ENCODE measurements around the gene NF1.
"Not testable (repeated sequence)": the region's sequence is repeated elsewhere in the genome, so short reads cannot be mapped to it uniquely, and the experiment has no call there.

The NF1 gene

DNA sequence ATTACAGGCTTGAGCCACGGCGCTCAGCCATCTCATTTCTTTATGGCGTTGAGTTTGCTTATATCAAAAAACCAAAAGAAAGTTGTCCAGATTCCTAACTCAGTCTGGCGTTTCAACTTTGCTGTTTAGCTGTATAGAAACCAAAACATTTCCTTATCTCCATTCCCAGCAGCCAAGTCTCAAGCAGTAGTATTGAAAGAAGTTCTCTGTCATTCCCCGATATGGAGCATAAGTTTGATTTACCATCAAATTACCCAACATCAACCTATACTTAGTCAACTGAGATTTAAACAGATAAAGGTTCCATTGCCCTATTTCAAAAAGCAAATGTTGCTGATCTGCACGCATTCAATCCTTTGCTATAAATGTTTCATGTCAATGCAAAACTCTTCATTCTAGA, 269.2 kb downstream of the NF1 start:
- DNase-seq: no peak

DNA sequence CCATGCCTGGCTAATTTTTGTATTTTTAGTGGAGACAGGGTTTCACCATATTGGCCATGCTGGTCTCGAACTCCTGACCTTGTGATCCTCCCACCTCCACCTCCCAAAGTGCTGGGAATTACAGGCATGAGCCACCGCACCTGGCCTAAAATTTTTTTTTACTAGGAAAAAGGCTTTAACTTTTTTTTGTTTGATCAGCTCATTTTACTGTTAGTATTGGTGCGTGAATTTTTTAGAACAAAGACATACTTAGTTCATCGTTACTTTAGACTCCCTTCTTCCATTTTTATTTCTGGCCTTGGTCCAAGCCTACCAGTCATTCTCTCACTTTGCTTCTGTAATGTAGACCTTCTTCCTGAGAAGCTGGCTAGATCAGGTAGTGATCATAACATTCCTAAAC, 271.3 kb downstream of the NF1 start:
- DNase-seq: no peak

DNA sequence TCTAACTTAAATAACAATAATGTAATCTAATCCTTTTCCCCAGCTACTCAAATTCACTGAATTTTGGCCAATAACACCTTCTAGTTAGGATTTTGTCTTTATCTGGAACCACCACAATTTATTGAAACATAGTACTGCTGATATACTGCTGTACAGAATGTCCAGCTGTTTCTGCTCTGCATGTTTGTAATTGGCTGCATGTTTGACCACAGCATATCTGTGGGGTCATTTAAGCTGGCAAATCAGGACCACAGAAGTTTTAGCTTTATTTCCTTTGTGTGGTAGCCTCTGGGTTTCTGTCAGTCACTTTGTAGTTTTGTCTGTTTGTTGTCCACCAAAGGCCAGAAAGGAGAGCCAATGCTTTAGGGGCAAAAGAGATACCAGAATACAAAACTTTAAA, 274.5 kb downstream of the NF1 start:
- no peak for DNase-seq

DNA sequence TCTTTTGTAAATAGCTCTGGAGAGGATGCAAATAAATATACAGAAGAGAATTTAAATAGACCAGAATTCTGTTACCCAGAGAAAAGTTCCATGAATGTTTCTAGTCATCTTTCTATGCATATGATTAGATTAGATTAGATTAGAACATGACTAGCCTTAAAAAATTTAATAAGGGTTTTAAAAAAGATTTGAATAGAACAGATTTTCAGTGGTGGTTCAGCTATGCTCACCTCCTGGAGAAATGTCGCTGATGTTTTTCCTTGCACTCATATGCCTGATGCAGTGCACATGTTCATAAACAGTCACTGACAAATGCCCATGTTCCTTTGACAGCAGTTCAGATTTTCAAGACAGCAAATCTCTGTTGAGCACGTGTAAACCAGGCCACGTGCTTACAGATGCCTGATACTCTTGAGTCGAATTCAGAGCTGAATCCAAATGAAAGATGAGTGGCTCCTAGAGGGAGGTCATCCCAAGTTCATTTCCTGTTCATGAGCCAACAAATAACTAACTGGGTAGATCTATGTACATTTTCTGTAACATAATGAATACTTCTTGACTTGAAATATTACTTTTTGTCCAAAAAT, 276.8 kb downstream of the NF1 start:
- no peak for DNase-seq

DNA sequence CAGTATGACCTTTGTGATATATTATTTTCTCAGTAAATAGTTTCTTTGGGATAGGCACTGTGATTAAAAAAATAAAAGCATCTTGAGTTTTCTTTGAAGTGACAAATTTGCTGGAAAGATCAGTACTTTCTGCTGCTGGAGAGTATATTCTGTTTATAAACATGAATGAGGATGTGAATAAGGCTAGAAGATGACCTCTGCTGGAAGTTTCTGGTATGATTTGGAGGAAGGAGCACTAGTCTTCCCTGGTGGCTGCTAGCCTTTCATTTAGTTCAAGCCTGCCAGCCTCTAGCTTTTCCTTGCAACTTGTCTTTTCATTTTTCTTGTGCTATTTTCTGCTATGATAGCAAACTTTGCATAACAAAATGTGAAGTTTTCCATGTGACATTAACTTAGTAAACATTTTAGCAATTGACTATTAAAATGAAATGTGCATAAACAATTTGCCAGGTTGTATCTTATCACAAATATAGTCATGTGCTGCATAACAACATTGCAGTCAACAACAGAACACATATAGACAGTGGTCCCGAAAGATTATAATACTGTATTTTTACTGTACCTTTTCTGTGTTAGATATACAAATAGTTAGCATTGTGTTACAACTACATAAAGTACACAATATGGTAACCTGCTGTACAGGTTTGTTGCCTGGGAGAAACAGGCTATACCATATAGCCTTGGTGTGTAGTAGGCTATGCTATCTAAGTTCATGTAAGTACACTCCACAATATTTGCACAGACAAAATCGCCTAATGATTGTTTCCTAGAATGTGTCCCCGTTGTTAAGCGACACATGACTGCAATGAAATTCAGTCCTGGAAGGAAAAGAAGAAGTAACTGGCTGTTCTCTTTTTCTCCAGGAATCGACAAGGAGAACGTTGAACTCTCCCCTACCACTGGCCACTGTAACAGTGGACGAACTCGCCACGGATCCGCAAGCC, 278.6 kb downstream of the NF1 start:
- DNase-seq: no peak

GRCh38 chr17:31374094-31374447, 279.3 kb downstream of the NF1 start:
- no peak for DNase-seq

DNA sequence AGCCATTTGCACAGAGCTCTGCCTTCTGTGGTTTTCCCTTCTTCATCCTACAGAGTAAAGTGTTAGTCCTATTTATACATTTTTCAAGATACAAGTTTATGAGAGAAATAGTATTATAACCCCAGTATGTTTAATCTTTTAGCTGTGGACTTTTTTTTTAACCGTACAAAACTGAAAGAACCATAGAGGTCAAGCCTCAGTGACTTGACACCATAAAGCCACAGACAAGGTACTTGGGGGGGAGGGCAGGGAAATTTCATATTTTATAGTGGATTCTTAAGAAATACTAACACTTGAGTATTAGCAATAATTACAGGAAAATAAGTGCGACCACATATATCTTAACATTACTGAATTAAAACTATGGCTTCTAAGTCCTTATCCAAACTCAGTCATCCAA, 279.7 kb downstream of the NF1 start:
- DNase-seq: no peak

DNA sequence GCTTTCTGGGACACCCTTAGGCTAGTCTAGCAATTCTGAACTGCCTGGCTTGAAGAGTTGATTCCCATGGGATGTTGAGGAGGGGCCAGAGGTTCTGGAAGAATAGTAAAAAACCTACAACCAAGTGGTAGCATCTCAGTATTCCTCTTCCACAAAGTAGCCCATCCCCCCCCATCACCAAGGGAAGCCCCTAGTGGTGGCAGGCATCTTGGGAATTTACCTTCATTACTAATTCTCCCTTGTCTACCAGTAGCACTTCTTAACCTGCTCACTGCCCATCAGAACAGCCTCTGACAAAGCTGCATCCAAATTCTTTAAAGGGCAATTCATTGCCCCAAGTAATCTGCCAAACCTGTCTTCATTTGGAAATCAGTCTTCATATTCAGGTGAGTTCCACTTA, 283.9 kb downstream of the NF1 start:
- no peak for DNase-seq

- no peak for DNase-seq
These were observed 284.9 kb downstream of the NF1 start for GRCh38 chr17:31379597-31380205.

- no peak for DNase-seq
These were observed 286.4 kb downstream of the NF1 start for GRCh38 chr17:31381165-31381668.

- not testable (repeated sequence) for DNase-seq
These were observed 288.0 kb downstream of the NF1 start for GRCh38 chr17:31382668-31383275.

GRCh38 chr17:31383488-31383887, 288.7 kb downstream of the NF1 start:
- not testable (repeated sequence) for DNase-seq

DNA sequence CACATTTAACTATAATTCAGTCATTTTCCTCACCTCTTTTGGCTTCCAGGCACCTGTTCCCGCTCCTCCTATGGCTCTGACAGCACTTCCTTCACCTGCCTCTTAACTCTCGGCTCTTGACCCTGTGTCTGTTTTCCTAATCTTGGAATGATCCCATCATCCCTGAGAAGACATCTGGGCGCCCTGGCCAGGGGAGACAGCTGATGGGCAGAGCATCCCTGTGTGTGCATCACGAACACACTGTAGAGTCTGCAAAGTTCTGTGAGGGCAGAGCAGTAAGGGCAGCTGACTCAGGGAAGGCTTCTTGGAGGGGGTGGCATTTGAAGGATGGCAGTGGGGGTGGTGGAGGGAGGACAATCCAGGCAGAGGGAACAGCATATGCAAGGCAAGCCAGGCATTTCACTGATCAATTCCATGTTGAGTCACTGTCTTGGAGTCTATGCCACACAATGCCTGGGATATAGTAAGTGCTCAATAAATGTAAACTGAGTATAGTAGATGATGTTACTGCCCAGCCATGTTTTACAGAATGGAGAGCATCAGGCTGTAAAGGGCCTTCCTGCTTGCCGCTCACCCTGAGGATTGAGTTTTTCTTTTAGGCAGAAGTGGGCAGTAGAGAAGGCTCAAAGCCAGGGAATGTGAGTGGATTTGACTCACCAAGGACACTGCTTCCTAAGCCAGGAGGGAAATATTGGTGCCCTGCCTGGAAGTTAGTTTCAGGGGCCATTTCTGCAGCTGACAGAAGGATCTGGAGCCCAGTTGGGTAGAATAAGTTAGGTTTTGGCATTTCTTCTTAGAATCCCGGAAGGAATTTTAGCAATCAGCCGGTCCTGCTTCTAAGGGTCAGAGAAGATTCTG, 290.9 kb downstream of the NF1 start:
- DNase-seq: no peak

DNA sequence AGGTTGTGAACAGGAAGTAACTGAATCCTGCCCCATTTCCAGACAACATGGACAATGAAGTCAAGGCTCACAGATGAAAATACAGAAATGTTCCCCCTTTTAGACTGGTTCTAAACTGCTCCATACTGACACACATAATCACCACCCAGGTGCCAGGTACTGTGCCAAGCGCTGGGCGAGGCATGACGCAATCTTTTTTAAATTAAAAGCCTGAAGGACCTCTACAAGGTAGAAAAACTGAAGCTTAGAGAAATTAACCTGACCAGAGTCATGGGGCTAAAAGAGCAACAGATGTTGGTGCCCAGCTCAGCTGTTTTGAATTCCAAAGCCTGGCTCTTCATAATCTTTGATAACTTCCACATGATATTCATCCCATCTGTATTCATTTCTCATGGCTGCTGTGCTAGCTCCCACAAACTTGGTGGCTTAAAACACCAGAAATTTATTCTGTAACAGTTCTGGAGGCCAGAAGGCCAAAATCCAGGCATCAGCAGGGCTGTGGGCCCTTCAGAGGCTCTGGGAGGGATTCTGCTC, 291.8 kb downstream of the NF1 start:
- DNase-seq: no peak

DNA sequence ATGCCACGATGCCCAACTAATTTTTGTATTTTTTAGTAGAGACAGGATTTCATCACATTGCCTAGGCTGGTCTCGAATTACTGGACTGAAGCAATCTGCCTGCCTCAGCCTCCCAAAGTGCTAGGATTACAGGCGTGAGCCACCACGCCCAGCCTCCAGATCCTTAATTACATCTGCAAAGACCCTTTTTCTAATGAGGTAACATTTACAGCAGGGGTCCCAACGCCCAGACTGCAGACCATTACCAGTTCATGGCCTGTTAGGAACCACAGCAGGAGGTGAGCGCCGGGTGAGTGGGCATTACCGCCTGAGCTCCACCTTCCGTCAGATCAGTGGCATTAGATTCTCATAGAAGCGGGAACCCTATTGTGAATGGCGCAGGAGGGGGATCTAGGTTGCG, 292.7 kb downstream of the NF1 start:
- DNase-seq: no peak

DNA sequence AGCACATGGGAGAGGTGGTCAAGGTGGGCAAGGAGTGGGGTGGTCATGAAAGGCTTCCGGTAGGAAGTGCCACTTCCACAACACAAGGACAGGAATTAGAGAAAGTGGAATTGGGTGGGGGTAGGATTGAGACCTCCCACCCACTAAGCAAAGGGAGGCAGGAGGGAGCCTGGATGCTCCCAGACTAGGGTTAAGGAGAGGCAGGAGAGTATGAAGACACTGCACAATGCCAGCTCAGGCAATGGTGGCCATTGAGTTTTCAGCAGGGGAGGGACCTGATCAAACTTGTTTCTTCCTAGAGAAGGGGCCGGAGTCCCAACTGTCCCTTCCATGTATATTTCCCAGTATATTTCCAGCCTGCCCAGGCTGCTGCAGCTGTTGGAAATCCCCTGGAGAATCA, 293.6 kb downstream of the NF1 start:
- no peak for DNase-seq

- no peak for DNase-seq
These were observed 294.2 kb downstream of the NF1 start for GRCh38 chr17:31388770-31389656.

GRCh38 chr17:31389657-31390381, 295.0 kb downstream of the NF1 start:
- DNase-seq: no peak

- DNase-seq: no peak
These were observed 295.6 kb downstream of the NF1 start for GRCh38 chr17:31390426-31390747.

GRCh38 chr17:31390748-31391495, 296.1 kb downstream of the NF1 start:
- DNase-seq: no peak

Data from CD4-positive, alpha-beta T cell treated with Interleukin-15 for 1 hour (primary cell).